HG03571 (cell line): ENCODE results near the gene ZNF559.

Experiments used
- ATAC-seq: cut with Tn5 transposase; IDR thresholded peaks from one replicate; pipeline ENCODE4 v1.9.1; 2021; ENCODE audit not compliant: unreplicated experiment

ZNF559 gene

GRCh38 chr19:9352505-9352904 lies 28.5 kb downstream of the ZNF559 start:
- no peak for ATAC-seq

DNA sequence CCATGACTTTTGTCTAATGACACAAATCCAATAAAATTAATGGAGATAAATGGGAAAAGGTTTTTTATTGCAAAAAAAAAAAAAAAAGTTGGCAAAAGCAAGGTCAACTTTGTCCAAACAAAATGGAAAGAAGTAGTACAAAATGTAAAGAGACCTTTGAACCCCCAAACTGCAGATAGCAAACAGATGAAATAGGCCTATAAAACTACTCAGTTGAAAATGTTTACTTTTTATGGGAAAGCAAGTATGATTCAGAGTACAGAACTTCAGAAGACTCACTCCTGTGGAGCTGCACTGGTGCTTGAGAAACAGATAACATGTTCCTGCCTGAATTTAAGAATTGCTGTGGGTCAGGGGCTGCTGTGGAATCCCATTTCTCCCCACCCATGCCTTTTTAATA lies 29.0 kb downstream of the ZNF559 start:
- ATAC-seq: no peak

GRCh38 chr19:9354651-9355050 lies 30.7 kb downstream of the ZNF559 start:
- no peak for ATAC-seq

DNA sequence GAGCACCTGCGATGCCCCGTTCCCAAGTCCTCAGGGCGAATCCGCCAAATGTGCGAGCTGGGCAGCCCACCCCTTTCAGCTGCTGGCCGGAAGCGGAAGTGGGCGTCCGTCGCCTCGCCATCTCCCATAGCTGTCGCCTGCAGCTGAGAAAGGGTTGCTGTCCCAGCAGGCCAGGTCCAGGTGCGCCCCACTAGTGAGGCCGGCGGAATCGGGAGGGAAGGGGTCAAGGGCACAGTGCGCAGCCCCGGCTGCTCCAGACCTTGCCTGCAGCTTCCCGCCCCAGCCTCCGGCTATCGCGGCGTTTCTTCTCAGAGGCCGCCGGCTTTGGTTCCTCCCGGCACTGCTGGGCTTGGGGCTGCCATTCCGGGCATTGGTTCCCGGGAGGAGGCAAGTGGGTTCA lies 38.9 kb downstream of the ZNF559 start, which contains the start of gene ZNF177:
ZNF177 (plus strand) TSS at position 109 of the 400 bp plus-strand sequence. CDS start 15,299 bp downstream, outside the sequence.
- ATAC-seq: no peak

GRCh38 chr19:9370738-9371619 lies 47.0 kb downstream of the ZNF559 start:
- no peak for ATAC-seq

DNA sequence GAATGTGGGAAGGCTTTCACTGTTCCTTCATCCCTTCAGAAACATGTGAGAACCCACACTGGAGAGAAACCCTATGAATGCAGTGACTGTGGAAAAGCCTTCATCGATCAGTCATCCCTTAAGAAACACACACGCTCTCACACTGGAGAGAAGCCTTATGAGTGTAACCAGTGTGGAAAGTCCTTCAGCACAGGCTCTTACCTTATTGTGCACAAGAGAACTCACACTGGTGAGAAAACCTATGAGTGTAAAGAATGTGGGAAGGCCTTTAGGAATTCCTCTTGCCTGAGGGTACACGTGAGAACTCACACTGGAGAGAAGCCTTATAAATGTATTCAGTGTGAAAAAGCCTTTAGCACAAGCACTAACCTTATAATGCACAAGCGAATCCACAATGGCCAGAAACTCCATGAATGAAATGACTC lies 57.4 kb downstream of the ZNF559 start:
- no peak for ATAC-seq
